HFF-Myc (cell line): ENCODE data around the gene RYR2.

Experiments used
- DNase-seq: peaks from one replicate; pipeline ENCODE4 v3.0.0-alpha.2; 2011; ENCODE audit warnings: low read depth; ENCODE audit errors: extremely low read depth
- H3K4me3 ChIP-seq: replicated peaks from 2 replicates; pipeline ENCODE4 v1.5.1; 2011; ENCODE audit warnings: low read depth, mild to moderate bottlenecking, control low read depth, low read length
- TF ChIP-seq, protein P1 (sequence below): IDR thresholded peaks from 2 replicates; pipeline ENCODE4 v1.5.1; 2012; ENCODE audit warnings: mild to moderate bottlenecking, low read depth, low read length, control low read depth; ENCODE audit errors: missing control alignments

Gene RYR2

DNA sequence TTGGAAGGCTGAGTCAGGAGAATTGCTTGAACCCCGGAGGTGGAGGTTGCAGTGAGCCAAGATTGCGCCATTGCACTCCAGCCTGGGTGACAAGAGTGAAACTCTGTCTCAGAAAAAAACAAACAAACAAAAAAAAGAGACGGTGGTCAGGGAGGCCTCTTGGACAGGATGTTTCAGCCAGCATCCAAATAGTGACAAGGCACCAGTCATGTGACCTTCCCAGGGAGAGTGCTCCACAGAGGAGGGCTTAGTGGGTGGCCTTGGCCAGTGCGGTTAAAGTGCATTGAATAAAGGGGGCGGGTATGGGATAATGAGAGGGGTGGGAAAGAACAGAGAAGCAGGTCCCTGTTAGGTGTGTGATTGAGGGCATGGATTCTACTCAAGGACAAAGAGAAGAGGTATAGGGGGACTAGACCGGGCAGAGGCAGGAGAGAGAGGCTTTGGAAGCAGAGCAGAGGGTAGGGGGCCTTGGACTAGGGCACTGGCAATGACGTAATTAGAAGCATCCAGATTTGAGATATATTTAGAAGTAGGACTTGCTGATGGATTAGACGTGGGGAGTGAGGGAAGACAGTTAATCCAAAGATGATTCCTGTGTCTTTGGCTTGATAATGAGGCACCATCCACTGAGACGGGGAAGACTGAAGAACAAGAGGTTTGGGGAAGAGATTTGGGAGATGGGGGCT, 12.0 kb upstream of the RYR2 start:
- DNase-seq: no peak
- H3K4me3 ChIP-seq: no peak overlapping the region
- TF ChIP-seq, protein P1, sequence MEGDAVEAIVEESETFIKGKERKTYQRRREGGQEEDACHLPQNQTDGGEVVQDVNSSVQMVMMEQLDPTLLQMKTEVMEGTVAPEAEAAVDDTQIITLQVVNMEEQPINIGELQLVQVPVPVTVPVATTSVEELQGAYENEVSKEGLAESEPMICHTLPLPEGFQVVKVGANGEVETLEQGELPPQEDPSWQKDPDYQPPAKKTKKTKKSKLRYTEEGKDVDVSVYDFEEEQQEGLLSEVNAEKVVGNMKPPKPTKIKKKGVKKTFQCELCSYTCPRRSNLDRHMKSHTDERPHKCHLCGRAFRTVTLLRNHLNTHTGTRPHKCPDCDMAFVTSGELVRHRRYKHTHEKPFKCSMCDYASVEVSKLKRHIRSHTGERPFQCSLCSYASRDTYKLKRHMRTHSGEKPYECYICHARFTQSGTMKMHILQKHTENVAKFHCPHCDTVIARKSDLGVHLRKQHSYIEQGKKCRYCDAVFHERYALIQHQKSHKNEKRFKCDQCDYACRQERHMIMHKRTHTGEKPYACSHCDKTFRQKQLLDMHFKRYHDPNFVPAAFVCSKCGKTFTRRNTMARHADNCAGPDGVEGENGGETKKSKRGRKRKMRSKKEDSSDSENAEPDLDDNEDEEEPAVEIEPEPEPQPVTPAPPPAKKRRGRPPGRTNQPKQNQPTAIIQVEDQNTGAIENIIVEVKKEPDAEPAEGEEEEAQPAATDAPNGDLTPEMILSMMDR: no peak

DNA sequence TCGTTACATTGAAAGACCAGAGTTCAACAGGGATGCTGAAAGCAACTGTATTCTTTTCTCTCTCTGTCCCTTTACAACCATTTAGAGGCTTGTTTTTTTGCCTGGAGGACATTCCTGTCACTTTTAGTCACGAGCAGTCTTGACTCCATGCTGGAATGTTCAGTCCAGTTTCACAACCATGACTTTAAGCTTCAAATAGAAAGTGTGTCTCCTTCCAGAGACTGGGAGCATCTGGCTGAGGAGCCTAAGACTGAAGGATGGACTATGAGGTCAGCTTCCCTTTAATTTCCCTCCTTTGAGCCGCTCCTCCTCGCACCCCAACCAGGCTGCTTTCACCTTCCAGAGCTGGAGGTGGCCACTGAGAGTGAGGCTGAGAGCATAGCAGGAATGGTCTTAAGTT, 10.5 kb upstream of the RYR2 start:
- no peak for DNase-seq
- TF ChIP-seq, protein P1: no peak
- H3K4me3 ChIP-seq: no peak overlapping the region

DNA sequence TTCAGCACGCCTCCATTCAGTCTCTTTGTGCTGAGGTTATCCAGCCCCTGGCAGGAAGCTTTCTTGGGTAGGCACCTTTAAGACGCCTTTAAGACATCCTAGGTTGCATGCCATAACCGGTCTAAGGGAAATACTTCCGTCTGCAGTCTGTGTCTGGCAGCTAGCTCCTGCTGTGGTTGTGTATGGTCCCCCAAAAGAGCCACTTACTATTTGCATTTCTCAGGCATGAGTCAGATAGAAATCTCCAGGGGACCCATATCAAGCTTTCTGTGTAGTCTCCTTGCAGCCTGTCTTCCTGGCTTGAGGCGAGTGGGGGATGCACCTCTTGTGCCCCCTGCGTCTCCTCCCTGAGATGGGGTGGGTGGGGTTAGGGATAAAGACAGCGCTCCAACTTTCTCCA, 10.0 kb upstream of the RYR2 start:
- H3K4me3 ChIP-seq: no peak overlapping the region
- DNase-seq: no peak
- TF ChIP-seq, protein P1: no peak

DNA sequence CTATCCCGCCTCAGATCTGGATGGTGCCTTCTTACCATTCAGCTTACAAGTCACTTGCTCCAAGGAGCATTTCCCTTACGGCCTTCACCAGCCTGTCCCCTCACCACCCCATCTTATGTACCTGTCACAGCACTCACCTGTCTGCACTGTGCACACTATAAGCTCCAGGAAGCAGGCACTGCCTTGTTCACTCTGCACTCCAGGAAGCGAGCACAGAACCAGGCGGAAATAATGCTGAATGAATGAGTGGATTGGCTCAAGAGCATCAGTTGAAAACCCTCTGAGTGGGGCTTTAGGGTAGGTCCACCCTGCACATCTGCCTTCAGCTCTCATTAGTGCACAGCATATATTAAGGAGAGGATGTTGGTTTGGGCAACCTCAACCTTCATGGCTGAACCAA, 8.9 kb upstream of the RYR2 start:
- H3K4me3 ChIP-seq: no peak overlapping the region
- DNase-seq: no peak
- TF ChIP-seq, protein P1: no peak

DNA sequence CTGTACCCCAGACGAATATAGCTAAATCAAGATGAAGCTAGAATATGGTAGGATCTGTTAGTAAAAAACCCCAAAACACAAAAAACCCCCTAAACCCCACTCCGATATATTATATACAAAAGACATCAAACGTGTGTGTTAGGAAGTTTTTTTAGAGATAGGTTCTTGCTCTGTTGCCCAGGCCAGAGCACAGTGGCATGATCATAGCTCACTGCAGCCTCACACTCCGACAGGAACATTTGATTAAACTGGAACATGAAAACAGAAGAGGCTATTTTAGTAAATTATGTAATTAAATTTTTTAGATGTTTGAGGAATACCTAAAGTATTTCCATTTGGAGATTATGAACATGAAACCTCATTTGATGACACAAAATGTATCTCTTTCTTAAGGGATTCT, 8.2 kb upstream of the RYR2 start:
- TF ChIP-seq, protein P1: no peak
- H3K4me3 ChIP-seq: no peak overlapping the region
- no peak for DNase-seq

DNA sequence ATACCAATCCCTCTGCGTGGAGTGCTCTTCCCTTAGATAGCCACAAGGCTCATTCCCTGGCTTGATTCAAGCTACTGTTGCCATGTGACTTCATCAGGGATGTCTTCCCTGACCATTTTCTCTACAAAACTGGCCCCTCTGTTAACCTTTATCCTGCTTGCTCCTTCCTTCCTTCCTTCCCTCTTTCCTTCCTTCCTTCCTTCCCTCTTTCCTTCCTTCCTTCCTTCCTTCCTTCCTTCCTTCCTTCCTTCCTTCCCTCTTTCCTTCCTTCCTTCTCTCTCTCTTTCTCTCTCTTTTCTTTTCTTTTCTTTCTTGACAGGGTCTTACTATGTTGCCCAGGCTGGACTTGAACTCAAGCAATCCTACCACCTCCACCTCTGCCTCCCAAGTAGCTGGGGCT, 6.2 kb upstream of the RYR2 start:
- no peak for DNase-seq
- TF ChIP-seq, protein P1: no peak
- H3K4me3 ChIP-seq: no peak overlapping the region

DNA sequence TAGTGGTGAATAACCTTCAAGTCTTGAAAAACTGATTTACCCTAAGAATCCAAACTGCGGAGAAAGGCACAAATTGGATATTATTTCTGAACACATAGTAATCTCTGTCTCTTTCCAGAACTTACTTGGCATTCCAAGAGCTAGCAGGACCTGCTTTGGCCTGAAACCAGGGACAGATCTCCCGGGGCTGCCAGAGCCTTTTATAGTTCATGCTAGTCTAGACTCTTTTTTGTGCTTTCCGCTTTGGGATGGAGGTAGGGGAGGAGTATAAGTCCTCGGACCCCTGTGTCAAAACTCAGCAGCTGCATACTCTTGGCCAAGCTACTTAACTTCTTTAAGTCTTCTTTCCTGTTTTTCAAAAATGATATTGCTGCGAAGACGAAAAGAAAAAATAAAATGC, 3.8 kb upstream of the RYR2 start:
- TF ChIP-seq, protein P1: no peak
- no peak overlapping the region for H3K4me3 ChIP-seq
- DNase-seq: no peak
